NB4 (cell line): Measurements from ENCODE around the gene NFATC2.

Source experiments
- CTCF ChIP-seq: IDR thresholded peaks from one replicate; pipeline ENCODE4 v1.5.1; 2012; ENCODE audit warnings: low read depth, low read length
- MAX ChIP-seq: IDR thresholded peaks from 2 replicates; pipeline ENCODE4 v1.6.1; 2011; ENCODE audit warnings: low read depth, low read length
- POLR2A ChIP-seq: IDR thresholded peaks from 2 replicates; pipeline ENCODE4 v1.6.1; 2011; ENCODE audit warnings: mild to moderate bottlenecking; ENCODE audit not compliant: insufficient read length; ENCODE audit errors: extremely low read depth

DNA sequence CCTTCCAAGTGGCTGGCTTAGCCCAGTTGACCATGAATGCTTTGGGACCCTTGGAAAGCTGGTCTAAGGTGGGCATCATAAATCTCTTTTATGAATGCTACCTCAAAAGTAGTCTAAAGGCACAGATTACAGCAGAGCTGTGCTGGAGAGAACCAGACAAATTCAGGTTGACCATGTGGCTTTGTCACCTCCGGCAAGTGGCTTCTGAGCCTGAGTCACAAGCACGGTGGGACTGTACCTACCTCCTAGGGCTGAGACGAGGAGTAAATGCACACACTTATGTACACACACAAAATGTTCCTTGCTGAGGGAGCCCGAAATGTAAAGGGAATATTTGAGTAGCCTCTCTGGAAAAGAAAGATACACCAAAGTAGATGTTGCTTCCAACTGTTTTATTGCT lies 155.9 kb downstream of the NFATC2 start:
- TF ChIP-seq CTCF (no peak), MAX (no peak), POLR2A (no peak)
